Measurements from ENCODE around the gene SYNGR1.

Gene SYNGR1

GRCh38 chr22:39309881-39310714 lies 39.7 kb upstream of the SYNGR1 start:
- TF ChIP-seq, protein P1, sequence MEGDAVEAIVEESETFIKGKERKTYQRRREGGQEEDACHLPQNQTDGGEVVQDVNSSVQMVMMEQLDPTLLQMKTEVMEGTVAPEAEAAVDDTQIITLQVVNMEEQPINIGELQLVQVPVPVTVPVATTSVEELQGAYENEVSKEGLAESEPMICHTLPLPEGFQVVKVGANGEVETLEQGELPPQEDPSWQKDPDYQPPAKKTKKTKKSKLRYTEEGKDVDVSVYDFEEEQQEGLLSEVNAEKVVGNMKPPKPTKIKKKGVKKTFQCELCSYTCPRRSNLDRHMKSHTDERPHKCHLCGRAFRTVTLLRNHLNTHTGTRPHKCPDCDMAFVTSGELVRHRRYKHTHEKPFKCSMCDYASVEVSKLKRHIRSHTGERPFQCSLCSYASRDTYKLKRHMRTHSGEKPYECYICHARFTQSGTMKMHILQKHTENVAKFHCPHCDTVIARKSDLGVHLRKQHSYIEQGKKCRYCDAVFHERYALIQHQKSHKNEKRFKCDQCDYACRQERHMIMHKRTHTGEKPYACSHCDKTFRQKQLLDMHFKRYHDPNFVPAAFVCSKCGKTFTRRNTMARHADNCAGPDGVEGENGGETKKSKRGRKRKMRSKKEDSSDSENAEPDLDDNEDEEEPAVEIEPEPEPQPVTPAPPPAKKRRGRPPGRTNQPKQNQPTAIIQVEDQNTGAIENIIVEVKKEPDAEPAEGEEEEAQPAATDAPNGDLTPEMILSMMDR (IDR thresholded peaks at IDR 0.05) = no peak
- peaks cover 7% of the 10 kb centered on the region for H3K27me3 Mint-ChIP-seq (ENCODE audit: low read depth, poor library complexity)
- peaks cover 39% of the 10 kb centered on the region for H3K4me1 Mint-ChIP-seq
- H3K4me3 Mint-ChIP-seq = peak overlapping the region; percentile 5
- peak overlapping the region; percentile 93 for H3K27ac Mint-ChIP-seq
- peaks cover 55% of the 10 kb centered on the region for H3K36me3 Mint-ChIP-seq (ENCODE audit: low read depth)
- no peaks in the 10 kb centered on the region for H3K9me3 Mint-ChIP-seq
- no peak for DNase-seq

DNA sequence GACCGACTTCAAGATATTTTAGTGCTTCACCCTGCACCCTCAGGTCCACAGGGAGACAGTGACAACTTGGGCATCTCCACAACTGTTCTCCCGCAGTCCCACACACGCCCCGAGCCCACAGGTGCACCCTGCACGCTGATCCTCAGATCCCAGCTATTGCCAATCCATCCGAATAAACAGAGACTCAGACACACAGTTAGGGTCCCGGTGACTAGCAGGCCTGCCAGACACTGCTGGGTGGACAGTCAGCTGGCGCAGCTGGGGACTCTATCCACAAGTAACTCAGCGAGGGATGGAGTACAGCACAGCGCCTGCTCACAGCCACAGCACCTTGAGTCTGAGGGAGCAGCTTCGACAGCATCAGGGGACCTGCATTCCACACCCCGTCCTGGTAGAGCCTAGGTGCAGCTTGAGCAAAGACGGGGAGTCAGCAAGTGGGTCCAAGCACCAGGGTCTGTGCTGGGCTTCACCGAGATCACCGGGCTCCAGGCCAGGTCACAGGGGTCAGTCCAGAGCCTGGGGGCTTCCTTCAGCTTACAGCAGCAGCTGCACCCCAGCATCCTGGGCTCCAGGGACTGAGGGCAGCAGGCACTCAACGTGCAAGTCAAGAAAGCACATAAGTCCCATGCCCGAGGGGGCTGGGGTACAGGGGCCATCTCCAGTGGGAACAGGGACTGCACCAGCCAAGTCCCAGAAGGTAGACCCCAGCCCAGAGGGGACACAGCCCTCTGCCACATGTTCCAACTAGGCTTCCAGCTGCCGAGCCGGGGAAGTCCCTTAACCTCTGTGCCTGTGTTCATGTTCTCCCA lies 38.0 kb upstream of the SYNGR1 start:
- Mint-ChIP-seq H3K36me3 (ENCODE audit: low read depth) (peaks cover 61% of the 10 kb centered on the region), H3K27me3 (ENCODE audit: low read depth, poor library complexity) (peaks cover 7% of the 10 kb centered on the region), H3K4me1 (peaks cover 50% of the 10 kb centered on the region), H3K4me3 (no peak overlapping the region), H3K9me3 (no peaks in the 10 kb centered on the region), H3K27ac (peak overlapping the region; percentile 36)
- TF ChIP-seq, protein P1 (IDR thresholded peaks at IDR 0.05) = no peak
- no peak for DNase-seq

- peaks cover 67% of the 10 kb centered on the region for H3K36me3 Mint-ChIP-seq (ENCODE audit: low read depth)
- no peak for DNase-seq
- peaks cover 56% of the 10 kb centered on the region for H3K4me1 Mint-ChIP-seq
- no peak overlapping the region for H3K4me3 Mint-ChIP-seq
- H3K27ac Mint-ChIP-seq = no peak overlapping the region
- no peaks in the 10 kb centered on the region for H3K9me3 Mint-ChIP-seq
- peaks cover 7% of the 10 kb centered on the region for H3K27me3 Mint-ChIP-seq (ENCODE audit: low read depth, poor library complexity)
- TF ChIP-seq, protein P1 (IDR thresholded peaks at IDR 0.05) = no peak
Measured at GRCh38 chr22:39312410-39312809, 37.4 kb upstream of the SYNGR1 start.

- TF ChIP-seq, protein P1 (IDR thresholded peaks at IDR 0.05) = no peak
- peaks cover 76% of the 10 kb centered on the region for H3K36me3 Mint-ChIP-seq (ENCODE audit: low read depth)
- DNase-seq = no peak
- H3K9me3 Mint-ChIP-seq = no peaks in the 10 kb centered on the region
- peaks cover 66% of the 10 kb centered on the region for H3K4me1 Mint-ChIP-seq
- peaks cover 7% of the 10 kb centered on the region for H3K27me3 Mint-ChIP-seq (ENCODE audit: low read depth, poor library complexity)
- H3K27ac Mint-ChIP-seq = peak overlapping the region; percentile 94
- H3K4me3 Mint-ChIP-seq = peak overlapping the region; percentile 10
Measured at GRCh38 chr22:39313258-39314001, 36.4 kb upstream of the SYNGR1 start.

DNA sequence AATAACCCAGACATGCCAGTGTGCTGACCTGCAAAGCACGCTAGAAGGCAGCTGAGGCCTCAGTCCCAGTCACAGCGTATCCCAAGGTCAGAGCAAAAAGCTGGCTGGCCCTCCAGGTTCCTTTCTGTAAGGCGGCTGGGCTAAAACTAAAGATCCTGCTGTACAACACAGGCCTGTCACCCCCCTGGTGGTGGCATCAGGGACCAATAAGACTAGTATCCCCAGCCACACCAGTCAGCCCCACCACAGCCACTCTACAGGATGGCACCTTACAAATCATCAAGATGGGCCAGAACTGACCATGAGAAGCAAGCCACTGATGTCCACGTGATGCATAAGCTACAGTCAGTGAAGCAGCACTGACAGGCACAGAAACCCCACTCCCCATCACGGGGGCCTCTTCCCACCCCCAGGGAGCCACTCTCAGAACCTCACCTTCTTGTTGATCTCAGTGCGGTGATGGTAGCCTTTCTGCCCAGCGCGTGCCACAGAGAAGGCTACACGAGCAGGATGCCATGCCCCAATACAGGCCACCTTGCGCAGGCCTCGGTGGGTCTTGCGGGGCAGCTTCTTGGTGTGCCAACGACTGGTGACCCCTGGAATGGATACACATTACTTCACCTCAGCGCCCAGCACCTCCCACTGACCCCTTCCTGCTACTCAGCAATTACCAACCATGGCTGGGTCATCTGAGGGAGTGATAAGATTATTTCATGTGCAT lies 35.4 kb upstream of the SYNGR1 start:
- H3K27ac Mint-ChIP-seq = peak overlapping the region; percentile 64
- TF ChIP-seq, protein P1 (IDR thresholded peaks at IDR 0.05) = no peak
- no peaks in the 10 kb centered on the region for H3K9me3 Mint-ChIP-seq
- peaks cover 66% of the 10 kb centered on the region for H3K4me1 Mint-ChIP-seq
- H3K36me3 Mint-ChIP-seq (ENCODE audit: low read depth) = peaks cover 81% of the 10 kb centered on the region
- peaks cover 4% of the 10 kb centered on the region for H3K27me3 Mint-ChIP-seq (ENCODE audit: low read depth, poor library complexity)
- no peak for DNase-seq
- no peak overlapping the region for H3K4me3 Mint-ChIP-seq
